HPDE6-E6E7 (cell line): ENCODE measurements around the gene ABHD3.
"Not testable (repeated sequence)": the region's sequence is repeated elsewhere in the genome, so short reads cannot be mapped to it uniquely, and the experiment has no call there.

ENCODE experiments used
- DNase-seq: peaks from one replicate; pipeline ENCODE4 v3.0.0; 2011; ENCODE audit warnings: missing footprints; ENCODE audit errors: extremely low spot score

The ABHD3 gene

GRCh38 chr18:21650311-21650710 is 54.3 kb downstream of the ABHD3 start:
- no peak for DNase-seq

GRCh38 chr18:21640375-21640774 is 64.2 kb downstream of the ABHD3 start:
- not testable (repeated sequence) for DNase-seq

GRCh38 chr18:21638822-21639221 is 65.8 kb downstream of the ABHD3 start:
- DNase-seq: no peak

DNA sequence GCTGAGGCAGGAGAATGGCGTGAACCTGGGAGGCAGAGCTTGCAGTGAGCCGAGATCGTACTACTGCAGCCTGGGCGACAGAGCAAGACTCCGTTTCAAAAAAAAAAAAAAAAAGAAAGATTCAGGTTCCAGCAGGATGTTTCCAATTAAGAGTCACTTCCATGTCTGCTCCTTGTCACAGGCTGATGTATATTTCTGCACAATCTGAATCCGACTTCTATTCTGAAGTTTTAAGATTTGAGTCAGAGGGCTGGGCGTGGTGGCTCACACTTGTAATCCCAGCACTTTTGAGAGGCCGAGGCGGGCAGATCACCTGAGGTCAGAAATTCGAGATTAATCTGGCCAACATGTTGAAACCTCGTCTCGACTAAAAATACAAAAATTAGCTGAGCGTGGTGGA is 67.8 kb downstream of the ABHD3 start:
- DNase-seq: no peak

DNA sequence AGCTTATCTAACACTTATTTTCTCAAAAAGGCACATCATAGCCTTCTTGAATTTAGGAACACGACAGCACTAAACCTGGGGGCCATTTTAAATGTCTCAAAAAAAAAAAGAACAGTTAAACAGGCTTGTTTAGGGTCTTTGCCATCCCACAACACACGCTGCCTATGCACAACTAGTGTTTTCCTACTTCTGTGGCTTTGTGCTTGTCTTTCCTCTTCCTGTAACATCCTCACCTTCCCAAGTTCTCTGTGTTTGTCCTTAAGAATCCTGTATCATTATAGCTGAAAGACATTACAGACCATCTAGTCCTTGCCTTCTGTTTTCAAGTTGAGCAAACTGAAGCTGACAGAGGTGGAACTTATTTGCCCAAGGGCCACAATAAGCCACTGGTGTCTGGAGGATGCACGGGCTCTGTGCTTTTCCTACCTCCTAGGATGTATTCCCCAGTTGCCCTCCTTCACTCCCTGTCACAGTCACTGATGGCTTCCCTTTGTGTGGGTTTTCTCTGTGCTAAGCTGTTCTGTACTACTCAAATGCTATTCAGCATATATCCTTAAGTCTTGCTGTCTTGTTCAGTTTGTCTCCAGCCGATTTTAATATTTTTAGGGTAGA is 69.9 kb downstream of the ABHD3 start:
- no peak for DNase-seq

DNA sequence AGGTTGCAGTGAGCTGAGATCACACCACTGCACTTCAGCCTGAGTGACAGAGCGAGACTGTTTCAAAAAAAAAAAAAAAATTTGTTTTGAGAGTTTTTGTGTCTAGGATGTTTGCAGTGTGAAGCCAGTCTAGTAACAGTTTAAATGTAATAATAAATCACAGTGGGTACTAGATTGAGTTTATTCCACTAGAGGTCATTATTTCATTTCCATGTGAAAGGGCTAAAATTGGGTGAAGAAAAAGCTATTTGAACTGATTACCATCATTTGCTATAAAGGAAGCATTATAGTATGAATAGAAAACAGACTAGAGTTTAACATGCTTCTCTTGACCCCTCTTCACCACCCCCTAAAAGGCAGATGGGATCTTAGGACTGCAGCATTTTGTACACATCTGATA is 72.2 kb downstream of the ABHD3 start:
- DNase-seq: no peak

- DNase-seq: no peak
Measured at GRCh38 chr18:21629089-21629832, 75.3 kb downstream of the ABHD3 start.

GRCh38 chr18:21621640-21622039 is 82.9 kb downstream of the ABHD3 start:
- DNase-seq: not testable (repeated sequence)

DNA sequence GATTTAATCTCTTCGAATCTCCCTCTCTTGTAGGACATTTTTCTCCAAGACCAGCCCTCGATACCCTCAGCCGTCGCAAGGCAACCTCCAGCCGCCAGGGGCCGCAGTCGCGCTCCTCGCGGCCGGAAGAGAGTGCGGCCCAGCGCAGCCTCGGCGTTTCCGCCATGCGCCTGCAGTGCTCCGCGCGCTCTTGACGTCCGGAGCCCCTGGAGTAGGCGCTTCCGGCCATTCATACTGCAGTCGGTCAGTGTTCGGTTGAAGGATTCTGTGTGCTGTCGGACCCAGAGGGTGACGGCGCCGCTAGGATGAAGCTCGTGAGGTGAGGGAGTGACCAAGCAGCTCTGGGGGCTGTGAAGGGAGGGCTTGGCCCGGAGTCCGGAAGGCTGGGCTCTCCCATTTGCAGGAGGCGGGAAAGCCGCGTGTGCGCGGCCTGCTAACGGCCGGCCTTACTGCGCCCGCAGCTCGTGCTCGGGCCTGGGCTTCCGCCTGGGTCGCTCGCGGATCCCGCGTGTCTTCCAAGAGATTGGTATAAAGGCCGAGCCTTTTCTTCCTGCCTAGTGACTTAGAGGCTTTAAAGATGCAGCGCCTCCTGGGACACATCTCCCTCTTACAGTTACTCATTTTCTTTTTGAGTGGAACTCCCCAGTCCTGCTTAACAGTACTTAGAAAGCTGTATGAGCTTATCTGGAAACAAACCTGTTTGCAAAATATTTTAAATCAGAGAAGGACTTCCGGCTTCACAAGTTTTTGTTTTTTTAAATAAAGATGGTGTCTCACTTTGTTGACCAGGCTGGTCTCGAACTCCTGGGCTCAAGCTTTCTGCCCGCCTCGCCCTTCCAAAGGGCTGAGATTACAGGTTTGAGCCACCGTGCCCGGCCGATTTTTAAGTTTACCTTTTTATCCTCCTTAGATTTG is 92.2 kb downstream of the ABHD3 start, which contains the start of gene SNRPD1:
Gene SNRPD1 (plus strand): TSS at position 190 of the 915 bp plus-strand sequence. CDS start 116 bp downstream, at position 306.
- peak; percentile 87 for DNase-seq

DNA sequence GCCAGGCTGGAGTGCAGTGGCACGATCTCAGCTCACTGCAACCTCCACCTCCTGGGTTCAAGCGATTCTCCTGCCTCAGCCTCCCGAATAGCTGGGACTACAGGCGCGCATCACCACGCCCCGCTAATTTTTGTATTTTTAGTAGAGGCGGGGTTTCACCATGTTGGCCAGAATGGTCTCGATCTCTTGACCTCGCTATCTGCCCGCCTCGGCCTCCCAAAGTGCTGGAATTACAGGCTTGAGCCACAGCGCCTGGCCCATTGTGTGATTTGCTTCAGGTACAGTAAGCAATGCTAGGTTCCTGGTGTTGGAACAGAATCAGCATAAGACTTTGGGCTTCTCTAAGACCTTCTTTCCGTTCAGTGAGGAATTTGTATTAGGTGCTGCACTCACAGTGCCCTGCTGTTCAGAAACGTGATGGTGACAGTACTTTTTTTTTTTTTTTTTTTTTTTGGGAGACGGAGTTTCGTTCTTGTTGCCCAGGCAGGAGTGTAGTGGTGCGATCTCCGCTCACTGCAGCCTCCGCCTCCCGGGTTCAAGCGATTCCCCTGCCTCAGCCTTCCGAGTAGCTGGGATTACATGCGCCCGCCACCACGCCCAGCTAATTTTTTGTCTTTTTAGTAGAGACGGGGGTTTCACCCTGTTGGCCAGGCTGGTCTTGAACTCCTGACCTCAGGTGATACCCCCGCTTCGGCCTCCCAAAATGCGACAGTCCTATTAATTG is 93.0 kb downstream of the ABHD3 start:
- DNase-seq: not testable (repeated sequence)

- no peak for DNase-seq
Measured at GRCh38 chr18:21605213-21605612, 99.4 kb downstream of the ABHD3 start.

DNA sequence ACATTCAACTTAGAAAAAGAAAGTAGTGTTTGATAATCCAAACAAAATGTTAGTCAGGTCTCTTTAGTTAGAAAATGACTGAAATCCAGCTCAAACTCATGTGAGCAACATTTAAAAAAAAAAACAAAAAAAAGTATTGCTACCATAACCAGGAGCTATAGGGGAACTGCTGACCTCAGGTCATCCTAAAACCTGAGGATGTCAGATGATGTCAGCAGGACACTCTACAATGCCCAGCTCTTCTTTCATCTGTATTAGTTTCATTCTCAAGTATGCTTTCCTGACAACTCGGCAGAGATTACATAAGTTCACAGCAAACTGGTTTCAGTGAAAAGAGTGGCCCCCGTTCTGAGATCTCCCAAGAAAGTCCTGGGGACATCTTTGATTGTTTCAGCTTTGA is 99.9 kb downstream of the ABHD3 start:
- DNase-seq: no peak

GRCh38 chr18:21602299-21602587 is 102.3 kb downstream of the ABHD3 start:
- no peak for DNase-seq
